ENCODE measurements around the gene TBC1D10A. TPM values are rescaled to one million over a fixed set of nuclear protein-coding genes. Genes with fewer than 3 reads are reported as not detected.

TBC1D10A gene
- total and polyA plus RNA-seq, 11 donors = 4.3 to 10.1 (median 7.1) TPM

- WGBS, 4 donors = 76 to 89% (median 78%) methylated on average over 14 of the region's 14 CpGs
These were observed 59.1 kb downstream of the TBC1D10A start for GRCh38 chr22:30267382-30268302.

DNA sequence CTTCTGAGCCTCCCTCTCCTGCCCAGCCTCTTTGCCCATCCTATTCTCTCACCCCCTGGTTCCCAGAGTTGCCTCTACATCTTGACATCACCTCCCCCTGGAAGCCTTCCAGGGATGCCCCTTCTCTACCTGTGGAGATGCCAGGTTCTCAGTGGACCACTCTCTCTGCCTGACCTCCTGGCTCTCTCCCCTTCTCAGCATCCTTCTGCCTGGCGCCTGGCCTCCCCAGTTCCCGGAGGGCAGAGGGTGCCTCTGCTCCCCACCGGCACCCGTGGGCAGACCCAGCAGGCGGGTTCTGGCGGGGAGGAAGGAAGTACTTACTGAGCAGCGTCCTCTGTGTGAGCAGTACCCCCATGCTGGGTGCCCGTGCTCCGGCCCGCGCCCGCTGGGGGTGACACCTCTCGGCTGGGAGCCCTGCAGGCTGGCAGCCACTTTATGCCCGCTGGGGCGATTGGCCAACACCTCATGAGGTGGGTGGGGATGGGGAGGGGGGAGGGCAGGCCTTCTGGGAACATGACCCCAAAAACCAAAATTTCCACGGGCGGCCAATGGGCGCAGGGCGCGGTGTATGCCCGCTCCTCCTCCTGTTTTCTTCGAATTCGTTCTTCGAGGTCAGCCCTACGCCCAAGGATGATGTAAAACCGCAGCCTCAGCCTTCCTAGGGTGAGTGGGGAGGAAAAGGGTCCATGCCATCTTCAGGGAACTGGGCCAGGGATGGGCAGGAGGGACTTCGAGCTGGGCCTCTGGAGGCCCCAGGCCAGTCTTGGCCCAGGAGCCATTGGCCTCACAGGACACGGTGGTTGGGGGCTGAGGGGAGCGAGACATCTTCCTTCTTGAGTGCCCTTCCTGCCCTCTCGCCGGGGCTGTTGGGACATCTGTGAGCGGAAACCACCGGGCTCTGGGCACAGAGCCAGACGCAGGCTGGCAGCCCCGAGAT lies 60.0 kb downstream of the TBC1D10A start, which contains the start of gene OSM:
Gene OSM (minus strand): TSS at position 407 of the 937 bp plus-strand sequence. CDS start 52 bp downstream, at position 355.
- Histone ChIP-seq H3K4me3 (peak within 1 kb of the TSS in 10 of 12 donors; percentile 1 to 67 (median 36)), H3K36me3 (no peaks in the 10 kb centered on the region), H3K27me3 (peaks cover 0 to 9% (median 0%) of the 10 kb centered on the region in 9 donors), H3K9me3 (no peaks in the 10 kb centered on the region), H3K27ac (peak within 1 kb of the TSS in 8 of 12 donors; percentile 29 to 96 (median 66)), H3K4me1 (peaks cover 0 to 61% (median 0%) of the 10 kb centered on the region in 12 donors)
- intact Hi-C loops (cut with DNase I) = loop anchor here in 2 of 10 donors (10.0 kb wide), 1 partner anchor 218 kb away; no protein-coding TSS in a partner anchor
- peak in 3 of 4 donors; percentile 40 to 45 (median 42) for ATAC-seq
- TF ChIP-seq POLR2A (IDR thresholded peaks at IDR 0.05) (no peak), CTCF (IDR thresholded peaks at IDR 0.05) (no peak)
- DNase-seq = peak; percentile 62 to 89 (median 73)
- WGBS, 4 donors = 67 to 77% (median 73%) methylated on average over 26 to 35 of the region's 35 CpGs

More at GRCh38 chr22:30267382-30268302, 59.1 kb downstream of the TBC1D10A start:
- DNase-seq (no peak), ATAC-seq (peak in 1 of 4 donors; percentile 33)
- intact Hi-C loops (cut with DNase I) = loop anchor here in 2 of 10 donors (10.0 kb wide), 1 partner anchor 217 kb away; no protein-coding TSS in a partner anchor
- Histone ChIP-seq H3K27me3 (peaks cover 0 to 8% (median 0%) of the 10 kb centered on the region in 9 donors), H3K36me3 (no peaks in the 10 kb centered on the region), H3K27ac (peak overlapping the region in 4 of 12 donors; percentile 67 to 96 (median 68)), H3K9me3 (no peaks in the 10 kb centered on the region), H3K4me1 (peaks cover 0 to 63% (median 0%) of the 10 kb centered on the region in 12 donors), H3K4me3 (peak overlapping the region in 3 of 12 donors; percentile 16 to 67 (median 51))
- TF ChIP-seq POLR2A (IDR thresholded peaks at IDR 0.05) (no peak), CTCF (IDR thresholded peaks at IDR 0.05) (no peak)

GRCh38 chr22:30265823-30266444 lies 60.8 kb downstream of the TBC1D10A start:
- TF ChIP-seq POLR2A (IDR thresholded peaks at IDR 0.05) (no peak), CTCF (IDR thresholded peaks at IDR 0.05) (no peak)
- DNase-seq (peak in 4 of 5 donors; percentile 67 to 88 (median 71)), ATAC-seq (peak; percentile 11 to 58 (median 42))
- Histone ChIP-seq H3K4me3 (peak overlapping the region in 10 of 12 donors; percentile 1 to 67 (median 36)), H3K36me3 (no peaks in the 10 kb centered on the region), H3K4me1 (peaks cover 0 to 55% (median 0%) of the 10 kb centered on the region in 12 donors), H3K27ac (peak overlapping the region in 8 of 12 donors; percentile 13 to 96 (median 66)), H3K27me3 (peaks cover 0 to 12% (median 0%) of the 10 kb centered on the region in 9 donors), H3K9me3 (no peaks in the 10 kb centered on the region)
- 64 to 74% (median 70%) methylated on average over 13 to 24 of the region's 24 CpGs for WGBS, 4 donors
- intact Hi-C loops (cut with DNase I) = loop anchor here in 2 of 10 donors (10.0 kb wide), 1 partner anchor 219 kb away; no protein-coding TSS in a partner anchor
